DMS 273 treated with DMSO at 0.1 percent for 48 hours (cell line): Measurements from ENCODE around the gene MAP3K21.

Source experiments
- DNase-seq: peaks from one replicate; lab custom pipeline; 2025; lab: John Stamatoyannopoulos, UW

MAP3K21 gene

GRCh38 chr1:233359431-233359830 is 31.9 kb downstream of the MAP3K21 start:
- DNase-seq: no peak

DNA sequence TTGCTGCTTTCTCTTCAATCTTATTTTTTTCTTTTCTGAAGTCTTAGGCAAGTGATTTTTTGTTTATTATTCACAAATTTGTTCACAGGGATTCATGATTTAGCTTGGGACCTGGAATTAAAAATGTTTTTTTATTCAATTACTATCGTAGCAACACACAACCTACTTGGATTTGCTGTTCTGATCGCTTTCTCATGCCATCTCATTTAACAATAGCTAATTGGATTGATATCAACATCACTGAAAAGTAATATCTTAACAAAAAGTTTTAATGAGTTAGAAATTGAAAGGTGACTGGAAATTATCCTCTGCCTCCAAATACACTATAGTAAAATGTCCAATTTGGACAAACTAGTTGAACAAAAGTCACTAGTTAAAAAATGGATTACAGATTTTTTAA is 32.4 kb downstream of the MAP3K21 start:
- no peak for DNase-seq

DNA sequence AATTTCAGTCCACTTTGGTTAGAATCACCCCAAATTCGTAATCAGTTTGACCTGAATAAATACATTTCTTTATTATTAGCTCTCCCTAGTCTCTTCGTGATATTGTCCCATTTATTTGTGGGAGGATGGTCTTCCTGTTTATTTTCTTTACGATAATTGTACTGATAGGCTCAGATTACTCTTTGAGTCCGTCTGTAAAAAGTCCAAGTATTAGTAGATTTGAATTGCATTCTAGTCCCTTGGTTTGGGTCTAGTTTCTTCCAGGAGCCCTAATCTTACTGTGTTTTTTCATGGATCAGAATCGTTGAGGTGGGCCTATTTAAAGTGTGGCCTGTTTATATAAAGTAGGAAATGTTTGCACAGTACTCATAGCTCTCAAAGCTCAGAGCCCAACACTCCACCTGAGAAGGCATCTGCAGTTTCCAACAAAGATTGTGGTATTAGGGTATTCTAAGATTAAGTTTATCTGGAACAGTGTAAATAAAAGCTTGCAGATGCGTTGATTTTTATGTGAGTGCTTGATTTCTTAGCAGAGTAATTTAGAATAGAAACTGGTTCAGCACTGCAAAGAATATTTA is 33.1 kb downstream of the MAP3K21 start:
- no peak for DNase-seq

- DNase-seq: no peak
Observed at GRCh38 chr1:233361876-233362275, 34.4 kb downstream of the MAP3K21 start.

- no peak for DNase-seq
Observed at GRCh38 chr1:233362743-233363142, 35.2 kb downstream of the MAP3K21 start.

DNA sequence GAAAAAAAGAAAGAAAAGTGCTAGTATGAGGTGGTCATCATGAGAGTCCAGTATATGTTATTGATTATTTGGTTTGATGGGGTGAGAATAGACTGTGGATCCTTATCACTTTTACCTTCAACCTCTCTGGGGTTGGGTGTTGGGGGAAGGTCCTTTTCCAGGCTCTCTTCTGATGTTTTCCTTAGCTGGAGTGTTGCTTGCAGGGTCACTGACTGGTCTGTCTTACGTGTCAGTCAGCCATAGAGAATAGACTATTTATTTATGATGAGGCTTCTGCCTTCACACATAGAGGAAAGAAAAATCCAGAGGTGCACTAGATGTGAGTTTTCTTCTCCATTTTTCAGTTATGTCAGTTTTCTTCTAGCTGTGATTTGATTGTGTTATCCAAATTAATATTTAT is 36.5 kb downstream of the MAP3K21 start:
- DNase-seq: no peak

- DNase-seq: no peak
Observed at GRCh38 chr1:233364695-233365539, 37.4 kb downstream of the MAP3K21 start.

DNA sequence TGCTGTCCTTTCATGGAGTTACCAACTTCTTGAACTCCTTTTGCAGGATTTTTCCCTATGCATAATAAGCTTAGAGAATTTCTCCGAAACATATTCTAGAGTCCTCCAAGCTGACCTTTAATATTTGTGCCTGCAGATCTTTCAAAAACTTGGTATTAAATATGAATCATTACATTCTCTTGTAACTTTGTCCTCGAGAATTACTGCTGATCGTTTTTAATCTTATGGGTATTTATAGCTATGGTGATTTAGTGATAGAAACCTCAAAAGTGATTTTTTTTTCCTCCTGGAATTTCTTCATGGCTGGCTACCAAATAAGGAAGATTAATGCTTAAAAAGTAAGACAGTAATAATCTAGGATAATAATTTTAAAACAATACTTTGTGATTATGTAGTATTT is 39.1 kb downstream of the MAP3K21 start:
- no peak for DNase-seq

DNA sequence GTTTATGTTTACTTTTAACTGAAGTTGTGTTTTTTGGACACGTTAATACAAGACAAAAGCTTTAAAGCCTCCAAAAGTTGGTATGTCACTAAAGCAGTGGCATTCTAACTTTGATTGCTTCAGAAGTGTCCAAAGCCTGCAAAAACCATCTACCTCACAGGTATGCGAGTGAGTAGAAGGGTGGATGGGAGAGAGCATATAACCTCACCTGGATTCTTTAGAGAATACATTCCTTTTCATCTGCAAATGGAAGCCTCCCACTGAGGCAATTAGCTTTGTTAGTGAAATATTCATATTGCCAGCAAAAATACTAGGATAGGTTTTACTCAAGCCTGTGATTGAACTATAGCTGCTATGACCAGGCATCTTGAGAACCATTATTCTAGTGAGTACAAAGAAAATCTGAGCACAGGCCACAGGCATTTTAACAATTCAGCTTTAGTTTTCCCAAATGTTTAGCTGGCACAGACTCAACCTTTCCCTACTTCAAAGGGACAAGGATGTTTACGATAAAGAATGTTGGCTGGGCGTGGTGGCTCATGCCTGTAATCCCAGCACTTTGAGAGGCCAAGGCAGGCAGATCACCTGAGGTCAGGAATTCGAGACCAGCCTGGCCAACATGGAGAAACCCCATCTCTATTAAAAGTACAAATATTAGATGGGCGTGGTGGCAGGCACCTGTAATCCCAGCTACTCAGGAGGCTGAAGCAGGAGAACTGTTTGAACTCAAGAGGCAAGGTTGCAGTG is 39.7 kb downstream of the MAP3K21 start:
- no peak for DNase-seq

DNA sequence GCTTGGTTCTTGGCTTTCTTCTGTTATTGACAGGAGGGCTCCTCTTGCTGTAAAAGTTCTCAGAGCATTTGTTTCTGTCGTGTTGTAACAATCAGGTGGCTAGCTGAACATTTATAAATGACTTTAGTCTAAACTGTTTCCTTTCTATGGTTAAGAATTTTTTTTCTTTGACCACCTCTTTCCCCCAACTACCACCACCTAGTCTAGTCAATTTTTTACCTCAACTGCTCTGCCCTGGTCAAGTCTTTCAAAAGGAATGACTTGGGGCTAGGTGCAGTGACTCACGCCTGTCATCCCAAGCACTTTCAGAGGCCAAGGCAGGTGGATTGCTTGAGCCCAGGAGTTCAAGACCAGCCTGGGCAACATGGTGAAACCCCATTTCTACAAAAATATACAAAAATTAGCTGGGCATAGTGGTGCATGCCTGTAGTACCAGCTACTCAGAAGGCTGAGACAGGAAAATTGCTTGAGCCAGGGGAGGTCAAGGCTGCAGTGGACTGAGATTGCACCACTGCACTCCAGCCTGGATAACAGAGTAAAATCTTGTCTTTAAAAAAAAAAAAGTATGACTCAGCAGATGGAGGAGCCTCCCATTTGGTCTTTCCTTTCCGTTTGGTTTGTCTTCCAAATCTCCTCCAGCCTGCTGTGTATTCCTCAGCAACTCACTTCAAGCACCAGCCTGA is 40.7 kb downstream of the MAP3K21 start:
- DNase-seq: no peak

DNA sequence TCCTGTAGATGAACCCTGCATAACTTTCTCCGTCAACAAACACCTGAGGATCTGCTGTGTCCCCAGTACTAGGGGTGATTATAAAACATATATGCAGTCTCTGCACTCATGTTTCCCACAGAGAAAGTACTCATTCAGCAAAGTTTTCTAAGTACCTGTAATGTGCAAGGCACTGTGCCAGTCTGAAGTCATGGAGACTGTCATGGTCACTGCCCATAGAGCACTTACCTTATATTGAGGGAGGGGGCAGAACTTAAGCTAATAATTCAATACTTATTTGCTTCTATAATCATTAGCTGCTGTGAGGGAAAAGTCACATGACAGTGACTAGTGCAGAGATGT is 41.2 kb downstream of the MAP3K21 start:
- no peak for DNase-seq

DNA sequence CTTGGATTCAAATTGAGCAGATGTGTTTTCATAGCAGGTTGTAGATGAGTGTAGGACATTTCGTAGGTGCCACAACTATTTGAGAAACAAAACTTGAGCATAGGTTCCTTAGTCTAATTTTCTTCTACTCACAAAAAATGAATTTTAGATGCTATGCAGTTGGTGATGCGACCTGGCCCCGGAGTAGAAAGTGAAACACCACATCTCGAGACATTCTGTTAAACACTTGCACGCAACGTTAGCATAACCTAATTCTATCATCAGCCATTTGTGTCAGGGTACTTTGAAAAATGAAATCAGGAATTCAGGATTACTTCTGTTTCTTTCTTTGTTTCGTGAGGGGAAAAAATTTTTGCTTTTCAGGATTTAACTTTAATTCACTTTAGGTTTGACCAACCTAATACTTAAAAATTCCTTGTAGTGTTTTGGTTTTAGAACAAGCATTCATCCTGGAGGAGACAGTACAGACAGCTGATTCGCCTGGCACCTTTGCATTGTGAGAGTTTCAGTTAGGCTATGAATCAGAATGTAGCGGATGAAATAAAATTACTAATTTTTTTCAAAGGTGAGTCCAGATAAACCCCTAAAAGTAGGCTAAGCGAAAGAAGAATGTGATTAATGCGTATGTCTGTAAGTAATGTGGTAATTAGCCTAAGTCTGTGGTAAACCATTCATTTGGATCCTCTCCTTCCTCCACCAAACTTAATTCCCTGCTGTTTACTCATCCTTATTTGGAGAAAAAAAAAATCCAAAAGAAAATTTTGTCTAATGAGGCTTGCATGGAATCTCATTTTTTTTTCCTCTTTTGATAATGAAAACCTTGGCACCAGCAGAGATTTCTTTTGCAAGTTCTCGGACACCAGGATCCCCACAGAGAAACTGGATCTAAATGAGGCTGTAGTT is 44.9 kb downstream of the MAP3K21 start:
- no peak for DNase-seq

GRCh38 chr1:233373226-233373625 is 45.7 kb downstream of the MAP3K21 start:
- no peak for DNase-seq

- no peak for DNase-seq
Observed at GRCh38 chr1:233375653-233376052, 48.1 kb downstream of the MAP3K21 start.

DNA sequence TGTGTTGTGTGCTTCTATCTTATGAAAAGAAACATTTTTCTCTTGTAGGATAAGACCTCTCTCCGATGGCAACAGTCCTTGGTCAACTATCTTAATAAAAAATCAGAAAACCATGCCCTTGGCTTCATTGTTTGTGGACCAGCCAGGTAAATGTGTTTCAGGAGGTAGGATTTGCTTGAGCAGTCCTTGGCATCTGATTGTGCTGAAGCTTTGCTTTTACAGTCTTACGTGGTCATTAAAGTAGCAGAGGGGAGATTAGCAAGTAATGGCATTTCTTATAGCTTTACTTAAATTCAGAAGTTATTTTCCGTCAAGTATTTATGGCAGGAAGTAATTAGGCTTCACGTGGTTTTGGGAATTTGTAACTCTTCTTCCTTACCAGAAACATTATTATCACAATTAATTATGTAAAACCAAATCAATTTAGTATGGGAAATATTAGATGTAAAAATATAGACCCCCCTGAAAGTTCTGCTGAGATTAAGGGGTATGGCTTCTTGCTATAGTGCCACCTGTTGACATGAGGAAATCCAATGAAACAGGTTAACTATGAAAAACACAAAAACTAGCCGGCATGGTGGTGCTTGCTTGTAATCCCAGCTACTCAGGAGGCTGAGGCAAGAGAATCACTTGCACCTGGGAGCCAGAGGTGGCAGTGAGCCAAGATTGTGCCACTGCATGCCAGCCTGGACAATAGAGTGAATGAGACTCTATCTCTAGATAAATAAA is 49.0 kb downstream of the MAP3K21 start:
- DNase-seq: no peak

- DNase-seq: no peak
Observed at GRCh38 chr1:233379869-233380438, 52.4 kb downstream of the MAP3K21 start.

DNA sequence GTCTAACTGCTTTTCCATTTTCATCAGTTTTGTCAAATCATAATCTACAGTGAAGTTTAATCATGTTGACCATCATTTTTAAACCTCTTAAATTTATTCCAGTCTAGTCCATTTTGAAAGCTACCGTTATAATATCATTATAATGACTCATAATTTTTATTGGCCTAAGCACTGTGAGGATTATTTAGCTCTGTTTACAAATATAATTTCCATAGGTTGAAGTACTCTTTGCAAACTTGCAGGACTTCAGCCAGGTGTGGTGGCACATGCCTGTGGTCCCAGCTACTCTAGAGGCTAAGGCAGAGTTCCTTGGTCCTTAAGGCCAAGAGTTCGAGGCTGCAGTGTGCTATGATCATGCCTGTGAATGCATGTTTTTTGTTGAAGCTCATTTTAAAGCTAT is 54.3 kb downstream of the MAP3K21 start:
- DNase-seq: no peak

- no peak for DNase-seq
Observed at GRCh38 chr1:233383984-233384383, 56.5 kb downstream of the MAP3K21 start.

- DNase-seq: no peak
Observed at GRCh38 chr1:233386336-233386735, 58.8 kb downstream of the MAP3K21 start.

- DNase-seq: no peak
Observed at GRCh38 chr1:233387585-233387984, 60.1 kb downstream of the MAP3K21 start.

- no peak for DNase-seq
Observed at GRCh38 chr1:233389169-233389568, 61.6 kb downstream of the MAP3K21 start.
